GM21723 (cell line): ENCODE measurements around the gene ZNF132.
"Not testable (repeated sequence)": the region's sequence is repeated elsewhere in the genome, so short reads cannot be mapped to it uniquely, and the experiment has no call there.

ENCODE experiments used
- ATAC-seq: cut with Tn5 transposase; IDR thresholded peaks from one replicate; pipeline ENCODE4 v1.9.1; 2021; ENCODE audit warnings: mild to moderate bottlenecking, moderate library complexity; ENCODE audit not compliant: unreplicated experiment

ZNF132 gene

GRCh38 chr19:58408152-58409009 lies 31.6 kb downstream of the ZNF132 start, which contains the start of gene ZNF584:
ZNF584 (plus strand) TSS chr19:58408649; CDS start chr19:58409148, 499 bp downstream.
- ATAC-seq: peak; percentile 90

- peak; percentile 15 for ATAC-seq
Observed at GRCh38 chr19:58407658-58408151, 32.2 kb downstream of the ZNF132 start.

DNA sequence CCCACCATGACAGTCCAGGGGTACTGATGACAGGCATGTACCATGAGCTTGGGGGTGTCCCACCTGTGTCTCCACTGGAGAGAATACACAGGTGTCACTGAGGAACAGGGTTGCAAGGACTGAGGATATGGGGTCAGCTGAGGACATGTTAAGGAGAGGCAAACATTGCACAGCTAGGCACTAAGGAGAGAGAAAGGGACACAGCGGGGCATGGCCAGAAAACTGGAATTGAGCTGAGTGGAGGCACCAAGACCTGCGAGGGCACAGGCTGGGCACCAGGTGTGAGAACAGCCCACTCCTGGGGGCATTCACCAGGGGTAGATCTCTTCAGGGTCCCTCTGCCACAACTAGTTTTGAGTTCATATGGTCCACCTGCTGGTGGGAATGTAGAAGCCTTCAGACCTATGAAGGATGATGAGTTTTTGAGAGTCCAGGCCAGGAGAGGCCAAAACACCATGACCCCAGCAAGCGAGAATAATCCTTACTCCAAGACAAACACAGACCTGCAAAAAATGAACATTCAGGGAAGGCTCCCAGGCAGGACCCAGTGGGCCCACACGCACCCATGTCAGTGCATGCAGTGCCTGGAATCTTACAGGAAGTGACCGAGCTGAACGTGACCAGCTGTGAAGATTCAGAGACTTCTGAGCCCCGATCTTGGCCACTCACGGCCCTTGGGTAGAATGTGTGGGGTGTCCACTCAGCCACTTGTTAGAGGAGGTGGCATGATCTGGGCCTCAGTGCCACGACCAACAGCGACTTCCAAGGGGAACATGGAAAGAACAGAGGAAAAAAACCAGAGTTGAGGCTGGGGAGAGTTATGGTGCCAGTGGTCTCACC lies 32.9 kb downstream of the ZNF132 start:
- ATAC-seq: no peak

GRCh38 chr19:58403920-58404478 lies 36.0 kb downstream of the ZNF132 start:
- ATAC-seq: not testable (repeated sequence)

DNA sequence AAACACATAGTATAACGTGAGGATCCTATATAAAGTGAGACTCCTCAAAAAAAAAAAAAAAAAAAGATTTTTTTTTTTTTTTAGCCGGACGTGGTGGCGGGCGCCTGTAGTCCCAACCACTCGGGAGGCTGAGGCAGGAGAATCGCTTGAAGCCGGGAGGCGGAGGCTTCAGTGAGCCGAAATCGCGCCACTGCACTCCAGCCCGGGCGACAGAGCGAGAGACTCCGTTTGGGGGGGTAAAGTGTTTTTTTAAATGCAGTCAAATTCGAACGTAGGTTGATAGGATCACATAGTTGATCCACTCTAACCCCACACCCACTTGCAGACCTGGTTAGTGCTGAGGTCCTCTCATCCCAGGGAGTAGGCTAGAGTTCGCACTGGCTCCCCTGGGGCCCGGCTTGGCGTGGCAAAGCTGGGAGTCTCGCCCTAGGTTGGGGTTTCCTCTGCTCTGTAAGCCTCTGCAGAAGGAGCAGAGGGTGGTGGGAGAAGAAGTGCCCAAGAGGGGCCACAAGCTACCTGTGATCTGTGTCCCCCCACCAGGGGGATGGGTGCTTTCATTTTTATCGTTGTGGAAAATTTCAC lies 38.0 kb downstream of the ZNF132 start:
- ATAC-seq: no peak

DNA sequence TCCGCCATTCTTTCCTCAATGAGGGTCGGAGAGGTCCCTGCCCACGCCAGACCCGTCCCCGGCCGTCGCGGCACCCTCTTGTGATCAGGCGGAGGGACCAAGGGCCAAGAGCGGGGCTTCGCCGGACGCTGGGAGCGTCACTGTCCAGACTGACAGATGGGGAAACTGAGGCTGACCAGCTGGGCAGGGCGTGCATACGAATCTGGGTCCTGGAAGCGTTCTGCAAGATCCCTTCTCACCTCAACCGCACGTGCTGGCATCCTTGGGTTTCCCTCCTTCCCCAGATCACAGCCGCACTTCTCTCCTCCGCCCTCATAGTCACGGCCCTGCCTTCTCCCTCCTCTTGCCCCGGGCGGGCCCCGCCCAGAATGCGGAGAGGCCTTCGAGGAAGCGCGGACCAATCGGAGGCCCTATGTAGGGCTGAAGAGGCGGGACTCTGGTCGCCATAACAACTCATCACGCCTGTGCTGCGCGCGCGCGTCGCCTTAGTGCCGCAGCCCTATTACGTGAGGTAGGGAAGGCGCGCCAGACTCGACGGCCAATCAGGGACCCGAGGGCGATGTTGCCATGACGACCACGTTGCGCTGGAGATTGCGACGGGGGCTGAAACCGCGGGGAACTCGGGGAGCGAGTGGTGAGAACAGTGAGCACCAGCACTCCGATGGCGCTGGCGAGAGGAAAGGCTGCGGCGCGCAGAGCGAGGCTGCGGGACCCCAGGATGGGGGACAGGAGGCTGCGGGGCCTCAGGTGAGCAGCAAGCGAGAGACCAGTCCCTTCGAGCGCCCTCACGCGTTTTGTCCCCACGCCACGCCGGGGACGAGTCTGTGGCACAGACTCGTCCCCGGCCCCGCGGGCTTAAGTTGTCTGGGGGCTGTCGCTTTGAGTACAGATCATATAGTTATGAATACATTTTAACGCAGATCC lies 38.8 kb downstream of the ZNF132 start:
- ATAC-seq: peak; percentile 96

DNA sequence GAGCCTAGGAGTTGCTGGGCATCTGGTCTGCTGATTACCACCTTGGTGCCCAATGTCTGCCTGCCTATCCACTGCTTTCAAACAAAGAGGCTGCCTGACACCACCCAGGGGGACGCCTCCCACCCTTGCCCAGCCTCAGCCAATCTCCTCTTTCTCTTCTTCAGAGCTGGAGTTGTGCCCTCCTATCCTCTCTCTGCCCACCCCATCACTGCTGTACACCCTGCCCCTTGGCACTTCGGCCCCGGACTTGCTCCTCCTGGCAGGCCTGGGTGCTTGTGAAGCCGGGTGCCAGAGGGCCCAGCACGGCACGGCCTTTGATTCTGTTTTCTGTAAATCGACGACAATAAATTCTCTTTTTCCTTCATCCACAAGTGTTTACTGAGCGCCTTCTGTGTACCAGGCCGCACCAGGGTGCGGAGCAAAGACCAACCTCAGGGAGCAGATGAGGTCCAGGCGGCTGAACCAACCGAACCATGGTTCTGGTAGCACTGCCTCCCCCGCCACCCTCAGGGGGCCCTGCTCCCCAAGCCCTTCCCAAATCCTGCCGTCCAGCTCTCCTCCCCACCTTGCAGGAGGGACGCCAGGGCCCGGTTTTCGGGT lies 39.5 kb downstream of the ZNF132 start:
- no peak for ATAC-seq

- no peak for ATAC-seq
Observed at GRCh38 chr19:58399903-58400302, 40.0 kb downstream of the ZNF132 start.

- ATAC-seq: no peak
Observed at GRCh38 chr19:58398545-58398944, 41.4 kb downstream of the ZNF132 start.

DNA sequence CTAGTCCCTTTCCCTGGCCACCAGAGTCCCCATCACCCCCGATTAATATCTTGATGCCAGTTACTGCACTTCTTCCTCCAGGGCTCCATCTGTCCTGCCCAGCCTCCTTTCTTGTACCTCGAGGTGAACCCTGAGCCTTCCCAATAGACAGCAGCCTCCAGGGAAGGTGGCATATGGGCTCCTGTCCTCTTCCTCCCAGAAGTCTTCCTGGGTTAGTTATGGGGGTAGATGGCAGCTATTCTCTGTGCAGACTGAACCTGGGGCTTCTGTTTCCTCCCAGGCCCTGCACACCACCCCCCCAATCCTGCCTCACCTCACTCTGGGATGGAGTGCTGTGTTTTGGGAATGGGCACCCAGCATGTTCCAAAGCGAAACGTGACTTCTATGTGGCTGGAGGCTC lies 41.9 kb downstream of the ZNF132 start:
- ATAC-seq: no peak

GRCh38 chr19:58397533-58398037 lies 42.4 kb downstream of the ZNF132 start:
- ATAC-seq: no peak

- no peak for ATAC-seq
Observed at GRCh38 chr19:58396691-58397532, 43.0 kb downstream of the ZNF132 start.

GRCh38 chr19:58395979-58396627 lies 43.9 kb downstream of the ZNF132 start:
- ATAC-seq: no peak

- ATAC-seq: no peak
Observed at GRCh38 chr19:58395220-58395978, 44.6 kb downstream of the ZNF132 start, which contains the start of gene RNF225. RNF225 (plus strand) TSS chr19:58395656; CDS start chr19:58396090, 434 bp downstream.

DNA sequence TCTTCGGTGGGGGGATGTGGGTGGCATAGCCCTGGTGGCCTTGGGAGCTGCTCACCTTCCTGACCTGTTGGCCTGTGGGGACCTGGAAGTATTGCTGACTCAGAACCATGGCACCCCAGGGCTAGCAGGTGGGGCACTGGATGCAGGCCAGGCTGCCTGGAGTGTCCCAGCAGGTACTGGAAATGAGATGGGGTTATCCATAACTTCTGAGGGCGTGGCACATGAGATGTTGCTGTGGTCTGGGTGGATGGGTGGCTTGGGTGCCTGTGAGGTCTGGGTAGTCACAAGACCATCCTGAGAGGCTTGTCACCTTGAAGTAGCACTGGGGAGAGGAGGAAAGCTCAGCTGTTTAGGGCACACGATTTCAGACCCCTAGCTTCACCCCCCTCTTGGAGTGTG lies 45.1 kb downstream of the ZNF132 start:
- no peak for ATAC-seq

DNA sequence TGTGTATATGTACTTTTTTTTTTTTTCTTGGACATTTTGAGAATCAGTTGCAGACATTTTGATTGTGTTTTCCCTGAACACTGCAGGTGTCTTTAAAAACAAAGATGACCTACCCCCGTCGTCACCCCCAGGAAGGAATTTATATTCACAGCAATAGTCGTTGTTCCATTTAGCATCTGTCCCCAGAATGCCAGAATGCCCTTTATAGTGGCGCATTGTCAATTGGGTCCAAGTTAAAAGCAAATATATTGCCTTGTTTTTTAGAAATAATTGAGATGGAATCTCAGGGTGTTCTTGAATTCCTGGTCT lies 46.3 kb downstream of the ZNF132 start:
- ATAC-seq: no peak
